Brain microvascular endothelial cell (primary cell): ENCODE results near the gene RBCK1.
"Not testable (repeated sequence)": the region's sequence is repeated elsewhere in the genome, so short reads cannot be mapped to it uniquely, and the experiment has no call there.

Experiments used
- DNase-seq: peaks from one replicate; pipeline ENCODE4 v3.0.0-alpha.2; 2020
- H3K27ac ChIP-seq: fragments of 250-450 bp; sonication (Bioruptor Pico); 2 replicates; pipeline ENCODE4 v1.5.1; 2020; ENCODE audit warnings: mild to moderate bottlenecking, moderate library complexity
- H3K27me3 ChIP-seq: fragments of 250-450 bp; sonication (Bioruptor Pico); replicated peaks from 2 replicates; pipeline ENCODE4 v1.5.1; 2020; ENCODE audit warnings: mild to moderate bottlenecking
- H3K36me3 ChIP-seq: fragments of 250-450 bp; sonication (Bioruptor Pico); replicated peaks from 2 replicates; pipeline ENCODE4 v1.5.1; 2020; ENCODE audit warnings: mild to moderate bottlenecking
- H3K4me3 ChIP-seq: 2 replicates; pipeline ENCODE4 v1.5.1; 2011; ENCODE audit warnings: low read depth, mild to moderate bottlenecking, control low read depth, low read length, moderate library complexity
- CTCF ChIP-seq: IDR thresholded peaks from 2 replicates; pipeline ENCODE4 v1.5.1; 2011; ENCODE audit warnings: low read depth, mild to moderate bottlenecking, moderate library complexity, low read length, control low read depth, inconsistent platforms; ENCODE audit errors: missing control alignments
- in situ Hi-C: cut with HindIII; loops from 2 replicates; pipeline ENCODE4 v1.10.0; 2017; ENCODE audit warnings: low sequenced_read_pairs, low pct_ligation_motif_present

The RBCK1 gene

DNA sequence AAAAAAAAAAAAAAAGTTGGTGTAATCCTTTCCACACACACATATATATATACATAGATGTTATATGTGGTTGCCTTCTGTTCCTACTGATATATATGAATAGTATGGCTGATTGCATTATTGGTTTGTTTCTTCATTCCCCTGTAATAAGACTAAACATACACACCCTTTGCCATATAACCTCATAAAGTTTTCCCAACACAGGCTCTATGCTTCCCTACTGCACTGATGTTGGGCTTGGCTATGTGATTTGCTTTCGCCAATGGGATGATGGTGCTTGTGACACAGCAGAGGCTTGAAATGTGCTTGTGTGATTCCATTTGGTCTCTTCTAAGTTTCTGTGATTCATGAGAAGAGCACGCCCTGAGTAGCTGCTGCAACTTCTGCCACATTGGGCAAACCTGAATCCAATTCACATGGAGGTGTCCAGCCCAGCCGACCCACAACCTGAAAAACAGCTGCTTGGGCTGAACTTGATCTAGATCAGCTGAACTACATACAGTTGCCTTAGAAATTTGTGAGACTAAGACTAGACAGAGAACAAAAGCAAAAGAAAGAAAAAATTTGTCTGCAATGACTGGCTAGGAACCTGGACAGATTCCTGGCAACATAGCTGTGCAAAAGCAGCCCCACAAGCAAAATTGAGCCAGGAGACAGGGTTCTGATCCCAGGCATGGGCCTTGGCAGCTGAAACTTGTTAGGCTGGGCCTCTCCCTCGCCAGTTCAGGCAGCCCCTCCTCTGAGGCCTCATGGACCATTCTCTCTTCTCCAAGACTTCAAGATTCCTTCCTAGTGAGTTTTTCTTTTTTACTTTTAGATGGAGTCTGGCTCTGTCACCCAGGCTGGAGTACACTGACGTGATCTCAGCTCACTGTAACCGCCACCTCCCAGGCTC, 67.6 kb downstream of the RBCK1 start:
- Histone ChIP-seq H3K36me3 (peaks cover 9% of the 10 kb centered on the region), H3K4me3 (no peak overlapping the region), H3K27ac (no peak overlapping the region), H3K27me3 (no peaks in the 10 kb centered on the region)
- DNase-seq, result no peak
- no peak for TF ChIP-seq CTCF
- in situ Hi-C loops, result no loop called here

GRCh38 chr20:476561-477249, 68.6 kb downstream of the RBCK1 start:
- DNase-seq, H3K4me3 ChIP-seq, in situ Hi-C loops, H3K27me3 ChIP-seq, H3K27ac ChIP-seq: not testable (repeated sequence)
- H3K36me3 ChIP-seq, result peaks cover 10% of the 10 kb centered on the region

GRCh38 chr20:478010-478948, 70.2 kb downstream of the RBCK1 start:
- in situ Hi-C loops, result no loop called here

GRCh38 chr20:478949-479429, 70.9 kb downstream of the RBCK1 start:
- peak; percentile 63 for DNase-seq
- H3K36me3 ChIP-seq, result peaks cover 32% of the 10 kb centered on the region
- no peak for TF ChIP-seq CTCF
- in situ Hi-C loops, result no loop called here
- H3K4me3 ChIP-seq, result no peak overlapping the region
- no peaks in the 10 kb centered on the region for H3K27me3 ChIP-seq
- no peak overlapping the region for H3K27ac ChIP-seq

More at GRCh38 chr20:478010-478948, 70.2 kb downstream of the RBCK1 start:
- peak; percentile 33 for DNase-seq
- Histone ChIP-seq H3K27ac (peak overlapping the region; percentile 12), H3K36me3 (peaks cover 26% of the 10 kb centered on the region), H3K4me3 (no peak overlapping the region), H3K27me3 (no peaks in the 10 kb centered on the region)
- TF ChIP-seq CTCF, result no peak

GRCh38 chr20:479487-479886, 71.4 kb downstream of the RBCK1 start:
- in situ Hi-C loops, result no loop called here
- Histone ChIP-seq H3K27ac (no peak overlapping the region), H3K27me3 (no peaks in the 10 kb centered on the region), H3K36me3 (peaks cover 35% of the 10 kb centered on the region), H3K4me3 (no peak overlapping the region)
- DNase-seq, result no peak
- TF ChIP-seq CTCF, result no peak
